ELF-1 (cell line): ENCODE data around the gene ZNF814.
"Not testable (repeated sequence)": the region's sequence is repeated elsewhere in the genome, so short reads cannot be mapped to it uniquely, and the experiment has no call there.

Experiments
- DNase-seq: peaks from one replicate; pipeline ENCODE4 v3.0.0-alpha.2; 2016; ENCODE audit warnings: low read depth, low spot score

The ZNF814 gene

DNA sequence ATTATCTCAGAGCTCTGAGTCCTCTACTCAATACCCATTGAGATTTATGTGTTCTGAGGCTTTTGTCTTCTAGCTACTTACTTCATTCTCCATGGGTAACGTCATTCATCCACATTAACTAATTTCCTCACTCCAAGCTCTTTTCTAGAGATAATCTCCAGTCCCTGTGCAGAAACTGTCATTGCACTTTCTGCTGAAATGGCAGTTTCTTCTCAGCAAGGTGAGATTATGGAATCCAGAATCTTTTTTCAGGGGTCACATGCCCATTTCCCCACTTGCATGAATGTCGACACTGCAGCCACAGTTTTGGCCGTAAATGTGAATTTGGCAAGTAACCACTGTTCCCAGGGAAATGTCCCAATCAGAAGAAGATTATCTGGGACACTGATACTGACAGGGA lies 26.5 kb downstream of the ZNF814 start:
- DNase-seq = not testable (repeated sequence)

DNA sequence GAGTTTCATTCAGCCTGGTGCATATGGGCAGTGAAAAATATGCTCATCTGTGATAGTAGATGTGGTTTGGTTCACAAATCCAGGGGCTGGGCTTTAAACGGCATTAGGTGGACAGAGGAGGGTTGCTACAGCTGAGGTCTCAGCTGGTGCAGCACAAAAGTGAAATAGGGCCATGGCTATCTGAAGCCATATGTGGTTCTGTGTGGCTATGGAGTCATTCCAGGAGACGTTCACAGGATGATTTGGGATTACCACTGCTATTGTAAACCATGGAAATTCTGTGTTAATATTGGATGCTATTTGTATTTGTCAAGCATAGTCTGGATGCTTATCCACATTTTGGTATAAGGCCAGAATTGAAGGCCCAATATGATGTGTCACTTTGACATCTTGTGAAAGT lies 34.7 kb downstream of the ZNF814 start:
- DNase-seq = not testable (repeated sequence)

DNA sequence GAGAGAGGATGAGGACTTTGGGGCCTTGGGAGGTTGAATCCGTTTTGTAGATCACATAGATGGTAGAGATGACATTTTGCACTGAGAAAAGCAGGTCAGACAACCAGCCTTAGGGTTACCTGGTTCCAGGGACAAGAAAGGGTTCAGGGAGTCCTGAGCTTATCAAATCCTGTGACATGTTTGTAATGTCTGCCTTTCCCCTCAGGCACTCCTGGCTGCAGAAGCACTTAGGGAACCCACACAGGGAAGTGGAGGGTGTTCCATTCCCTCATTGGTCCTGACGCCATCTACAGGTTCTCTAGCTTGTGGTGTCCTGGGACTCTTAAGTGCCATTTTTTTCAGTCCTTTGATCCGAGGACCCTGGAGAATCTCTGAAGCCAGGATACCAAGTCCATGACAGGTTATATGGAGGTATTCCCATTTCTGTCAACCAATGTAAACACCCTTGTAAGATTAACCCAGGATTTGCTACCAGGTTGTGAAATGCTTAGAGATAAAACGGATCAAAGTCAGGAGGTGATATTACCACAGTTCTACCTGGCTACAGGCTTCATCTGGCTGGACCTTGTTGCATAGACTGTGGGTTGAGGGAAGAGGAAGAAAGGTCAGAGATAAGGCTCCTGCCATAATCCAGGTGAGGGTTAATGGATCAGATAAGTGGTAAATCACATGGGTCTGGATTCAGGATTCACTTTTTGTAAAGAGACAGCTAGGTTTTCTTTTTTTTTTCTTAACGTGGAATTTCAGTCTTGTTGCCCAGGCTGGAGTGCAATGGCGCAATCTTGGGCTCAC lies 36.8 kb downstream of the ZNF814 start:
- DNase-seq = not testable (repeated sequence)

DNA sequence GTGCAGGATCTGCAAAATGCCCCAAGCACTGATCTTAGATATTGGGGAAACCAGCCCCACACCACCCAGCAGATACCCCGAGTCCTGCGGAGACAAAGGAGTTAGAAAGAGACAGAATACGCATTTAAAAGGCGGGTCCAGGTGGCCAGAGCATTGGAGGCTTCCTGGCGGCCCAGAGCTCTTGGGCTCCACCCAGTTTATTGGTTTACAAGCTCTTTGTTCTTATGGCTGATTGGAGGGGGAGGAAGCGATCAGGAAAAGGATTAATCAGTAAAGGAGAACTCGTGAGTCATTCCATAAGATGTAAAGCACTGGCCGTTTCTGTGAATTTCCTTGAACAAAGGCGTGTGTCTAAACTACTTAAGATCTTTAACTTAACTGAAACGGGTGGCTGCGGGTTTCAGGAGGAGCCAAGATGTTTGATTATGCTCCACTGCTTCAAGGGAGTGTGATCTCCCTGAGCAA lies 38.3 kb downstream of the ZNF814 start:
- peak; percentile 77 for DNase-seq

DNA sequence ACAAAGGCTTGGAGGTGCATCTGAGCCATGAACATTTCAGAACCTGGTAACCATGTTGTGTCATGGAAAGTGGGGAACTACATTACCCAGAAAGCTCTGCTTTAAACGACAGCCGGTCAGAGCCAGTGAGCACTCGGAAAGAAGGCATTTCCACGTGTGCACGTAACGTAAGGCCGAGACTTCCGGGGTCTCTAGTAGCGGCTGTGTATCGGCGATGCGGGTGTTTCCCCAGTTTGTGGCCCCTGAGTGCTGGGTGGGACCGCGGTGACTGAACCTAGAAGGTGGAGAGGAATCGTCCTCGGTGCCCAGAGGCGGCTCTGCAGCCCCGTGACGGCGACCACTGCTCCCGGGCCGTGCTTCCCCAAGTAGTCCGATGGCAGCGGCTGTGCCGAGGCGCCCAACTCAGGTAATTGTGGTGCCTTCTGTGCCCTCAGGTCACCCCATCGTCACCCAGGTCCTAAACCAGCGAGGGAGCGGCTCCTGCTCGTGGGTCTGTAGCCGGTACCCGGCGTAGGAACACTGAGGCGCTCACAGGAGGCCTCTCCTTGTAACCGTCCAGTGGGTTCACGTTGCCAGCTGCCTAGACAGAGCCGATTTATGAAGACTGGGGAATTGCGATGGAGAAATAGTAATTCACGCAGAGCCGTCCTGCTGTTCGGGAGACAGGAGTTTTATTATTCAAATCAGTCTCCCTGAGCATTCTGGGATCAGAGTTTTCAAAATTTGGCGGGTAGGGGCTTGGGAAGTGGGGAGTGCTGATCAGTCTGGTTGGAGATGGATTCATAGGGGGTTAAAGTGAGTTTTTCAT lies 39.0 kb downstream of the ZNF814 start, which contains the start of gene ZNF587:
Gene ZNF587, plus strand, starts transcription at position 194 of the 808 bp plus-strand sequence. Its CDS starts 180 bp downstream, at position 374.
- DNase-seq = peak; percentile 84

DNA sequence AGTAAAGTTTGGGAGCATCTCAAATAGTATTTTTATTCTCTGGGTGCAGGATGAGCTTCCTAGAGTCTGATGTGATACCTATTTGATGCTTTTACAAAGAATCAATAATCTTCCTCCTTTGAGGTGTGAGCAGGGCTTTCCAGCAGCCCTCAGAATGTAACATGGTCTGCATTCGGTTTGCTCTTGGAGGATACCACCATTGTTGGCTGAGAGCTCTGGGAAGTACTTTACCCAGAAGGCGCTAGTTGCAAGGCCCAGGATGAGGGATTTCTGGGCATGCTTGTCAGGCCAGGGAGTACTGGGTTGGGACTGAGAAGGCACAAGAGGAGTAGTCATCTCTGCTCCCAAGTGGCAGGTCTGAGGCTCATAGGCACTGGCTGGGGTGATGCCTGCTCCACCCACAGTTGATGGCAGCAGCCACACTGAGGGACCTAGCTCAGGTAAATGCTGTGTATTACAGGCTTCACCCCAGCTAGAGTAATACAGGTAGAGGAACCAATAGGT lies 39.6 kb downstream of the ZNF814 start:
- peak; percentile 43 for DNase-seq

DNA sequence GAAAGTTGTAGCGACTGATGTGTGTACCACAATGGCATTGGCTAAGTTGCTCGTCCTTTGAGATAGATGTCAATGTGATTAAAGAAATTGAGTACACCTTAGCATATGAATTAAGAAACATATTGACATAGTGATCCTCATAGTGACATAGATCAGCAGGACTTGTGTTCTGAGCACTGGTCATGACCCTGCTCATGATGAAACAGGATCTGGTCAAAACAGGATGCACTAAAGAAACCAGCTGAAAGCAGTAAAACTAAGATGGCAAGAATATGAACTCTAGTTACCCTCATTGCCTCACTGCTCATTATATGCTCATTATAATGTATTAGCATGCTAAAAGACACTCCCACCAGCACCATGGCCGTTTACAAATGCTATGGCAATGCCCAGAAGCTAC lies 41.7 kb downstream of the ZNF814 start:
- not testable (repeated sequence) for DNase-seq

DNA sequence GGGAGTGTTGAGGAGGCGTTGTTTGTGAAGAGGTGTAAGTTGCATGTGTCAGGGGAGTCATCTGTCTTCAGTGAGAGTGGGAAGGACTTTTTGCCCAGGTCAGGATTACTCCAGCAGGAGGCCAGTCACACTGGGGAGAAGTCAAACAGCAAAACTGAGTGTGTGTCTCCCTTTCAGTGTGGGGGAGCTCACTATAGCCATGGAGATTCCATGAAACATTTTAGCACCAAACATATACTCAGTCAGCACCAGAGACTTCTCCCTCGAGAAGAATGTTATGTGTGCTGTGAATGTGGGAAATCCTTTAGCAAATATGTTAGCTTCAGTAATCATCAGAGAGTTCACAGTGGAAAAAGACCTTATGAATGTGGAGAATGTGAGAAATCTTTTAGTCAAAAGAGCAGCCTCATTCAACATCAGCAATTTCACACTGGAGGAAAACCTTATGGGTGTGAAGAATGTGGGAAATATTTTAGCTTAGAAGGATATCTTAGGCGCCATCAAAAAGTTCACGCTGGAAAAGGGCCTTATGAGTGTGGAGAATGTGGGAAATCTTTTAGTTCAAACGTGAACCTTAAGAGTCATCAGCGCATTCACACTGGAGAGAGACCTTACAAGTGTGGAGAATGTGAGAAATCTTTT lies 47.6 kb downstream of the ZNF814 start:
- no peak for DNase-seq

DNA sequence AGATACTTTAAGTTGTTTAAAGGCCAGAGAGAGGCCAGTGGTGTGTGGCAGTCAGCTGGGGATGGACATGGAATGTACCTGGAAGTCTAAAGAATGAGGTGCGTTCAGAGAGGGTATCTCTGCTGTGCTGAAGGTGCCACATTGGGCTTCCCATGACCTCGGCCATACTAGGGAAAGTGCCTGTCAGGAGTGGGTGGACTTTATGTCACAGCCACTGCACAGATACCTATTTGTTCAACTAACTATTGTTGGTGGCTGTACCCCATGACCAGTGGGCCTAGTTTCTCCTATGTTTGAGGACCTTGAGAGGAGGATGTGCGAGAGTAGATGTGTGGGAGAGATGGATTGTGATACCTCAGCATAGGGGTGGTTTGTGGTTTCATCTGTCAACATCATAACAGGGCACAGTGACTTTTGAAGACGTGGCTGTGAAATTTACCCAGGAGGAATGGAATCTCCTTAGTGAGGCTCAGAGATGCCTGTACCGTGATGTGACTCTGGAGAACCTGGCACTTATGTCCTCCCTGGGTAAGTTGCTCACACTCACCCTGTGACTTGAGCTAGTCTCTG lies 50.1 kb downstream of the ZNF814 start:
- DNase-seq = not testable (repeated sequence)

DNA sequence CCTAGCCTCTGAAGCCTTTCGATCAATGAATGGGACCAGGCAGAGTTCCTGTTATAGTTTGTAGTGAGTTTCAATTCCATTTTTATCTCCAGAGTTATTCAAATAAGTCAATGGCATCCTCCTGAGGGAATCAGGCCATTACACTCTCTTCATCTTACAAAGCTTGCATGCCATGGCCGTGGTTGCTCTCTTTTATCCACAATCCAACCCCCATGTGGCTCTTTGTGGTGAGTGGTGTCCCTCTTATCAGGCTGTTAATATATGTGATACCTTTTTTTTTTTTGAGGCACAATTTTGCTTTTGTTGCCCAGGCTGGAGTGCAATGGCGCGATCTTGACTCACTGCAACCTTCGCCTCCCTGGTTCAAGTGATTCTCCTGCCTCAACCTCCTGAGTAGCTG lies 51.8 kb downstream of the ZNF814 start:
- DNase-seq = not testable (repeated sequence)

DNA sequence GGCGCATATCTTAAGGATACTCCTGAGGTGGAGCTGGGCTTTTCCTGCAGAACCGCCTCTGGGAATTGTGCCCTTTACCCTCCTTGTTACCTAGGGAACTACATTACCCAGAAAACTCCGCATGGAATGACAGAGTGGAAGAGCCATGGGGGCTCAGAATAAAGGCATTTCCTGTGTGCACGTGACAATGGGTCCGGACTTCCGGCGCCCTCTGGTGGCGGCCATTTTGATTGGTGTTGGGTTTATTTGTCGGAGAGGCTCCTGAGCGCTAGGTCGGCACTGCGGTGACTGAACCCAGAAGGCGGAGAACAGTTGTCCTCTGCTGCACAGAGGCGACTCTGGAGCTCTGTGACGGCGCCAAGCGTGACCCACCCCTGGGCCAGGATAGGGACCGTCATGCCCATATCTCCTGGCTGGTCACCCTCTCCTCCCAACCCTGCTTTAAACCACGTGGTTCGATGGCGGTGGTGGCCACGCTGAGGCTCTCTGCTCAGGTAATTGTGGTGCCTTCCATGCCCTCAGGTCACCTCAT lies 58.7 kb downstream of the ZNF814 start, which contains the start of gene ZNF587B:
Gene ZNF587B, plus strand, starts transcription at position 229 of the 532 bp plus-strand sequence. Its CDS starts 230 bp downstream, at position 459.
- DNase-seq = peak; percentile 99

DNA sequence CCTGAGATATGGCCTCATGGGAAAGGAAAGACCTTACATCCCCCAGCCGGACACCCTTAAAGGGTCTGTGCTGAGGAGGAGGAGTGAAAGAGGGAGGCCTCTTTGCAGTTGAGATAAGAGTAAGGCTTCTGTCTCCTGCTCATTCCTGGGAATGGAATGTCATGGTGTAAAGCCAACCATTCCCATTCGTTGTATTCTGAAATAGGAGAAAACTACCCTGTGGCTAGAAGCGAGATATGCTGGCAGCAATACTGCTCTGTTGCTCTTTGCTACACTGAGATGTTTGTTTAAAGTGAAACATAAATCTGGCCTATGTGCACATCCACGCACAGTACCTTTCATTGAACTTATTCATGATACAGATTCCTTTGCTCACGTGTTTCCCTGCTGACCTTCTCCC lies 59.5 kb downstream of the ZNF814 start:
- DNase-seq = peak; percentile 49

DNA sequence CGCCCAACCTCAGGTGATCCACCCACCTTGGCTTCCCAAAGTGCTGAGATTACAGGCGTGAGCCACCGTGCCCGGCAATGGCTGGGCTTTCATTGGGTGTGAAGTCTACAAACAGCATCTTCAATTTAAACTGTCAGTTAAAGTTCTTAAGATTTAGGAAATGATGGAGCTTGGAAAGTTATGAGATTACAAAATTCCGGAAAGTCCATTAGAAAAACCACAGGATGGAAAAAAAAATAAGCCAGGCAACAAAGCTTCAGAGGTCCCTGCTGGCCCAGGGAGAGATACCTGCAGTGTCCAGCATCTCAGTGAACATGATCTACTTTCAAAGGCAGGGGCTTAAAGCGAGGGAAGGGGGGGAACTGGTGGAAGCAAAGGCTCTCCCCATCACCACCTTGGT lies 63.3 kb downstream of the ZNF814 start:
- no peak for DNase-seq

DNA sequence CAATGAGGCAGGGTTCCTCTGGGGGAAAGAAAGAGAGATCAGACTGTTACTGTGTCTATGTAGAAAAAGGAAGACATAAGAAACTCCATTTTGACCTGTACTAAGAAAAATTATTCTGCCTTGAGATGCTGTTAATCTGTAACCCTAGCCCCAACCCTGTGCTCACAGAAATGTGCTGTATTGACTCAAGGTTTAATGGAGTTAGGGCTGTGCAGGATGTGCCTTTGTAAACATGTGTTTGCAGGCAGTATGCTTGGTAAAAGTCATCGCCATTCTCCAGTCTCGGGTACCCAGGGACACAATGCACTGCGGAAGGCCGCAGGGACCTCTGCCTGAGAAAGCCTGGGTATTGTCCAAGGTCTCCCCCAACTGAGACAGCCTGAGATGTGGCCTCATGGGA lies 65.2 kb downstream of the ZNF814 start:
- DNase-seq = not testable (repeated sequence)

DNA sequence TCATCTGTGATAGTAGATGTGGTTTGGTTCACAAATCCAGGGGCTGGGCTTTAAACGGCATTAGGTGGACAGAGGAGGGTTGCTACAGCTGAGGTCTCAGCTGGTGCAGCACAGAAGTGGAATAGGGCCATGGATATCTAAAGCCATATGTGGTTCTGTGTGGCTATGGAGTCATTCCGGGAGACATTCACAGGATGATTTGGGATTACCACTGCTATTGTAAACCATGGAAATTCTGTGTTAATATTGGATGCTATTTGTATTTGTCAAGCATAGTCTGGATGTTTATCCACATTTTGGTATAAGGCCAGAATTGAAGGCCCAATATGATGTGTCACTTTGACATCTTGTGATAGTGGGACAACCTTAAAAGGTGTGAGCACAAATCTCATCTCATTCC lies 65.7 kb downstream of the ZNF814 start:
- not testable (repeated sequence) for DNase-seq

DNA sequence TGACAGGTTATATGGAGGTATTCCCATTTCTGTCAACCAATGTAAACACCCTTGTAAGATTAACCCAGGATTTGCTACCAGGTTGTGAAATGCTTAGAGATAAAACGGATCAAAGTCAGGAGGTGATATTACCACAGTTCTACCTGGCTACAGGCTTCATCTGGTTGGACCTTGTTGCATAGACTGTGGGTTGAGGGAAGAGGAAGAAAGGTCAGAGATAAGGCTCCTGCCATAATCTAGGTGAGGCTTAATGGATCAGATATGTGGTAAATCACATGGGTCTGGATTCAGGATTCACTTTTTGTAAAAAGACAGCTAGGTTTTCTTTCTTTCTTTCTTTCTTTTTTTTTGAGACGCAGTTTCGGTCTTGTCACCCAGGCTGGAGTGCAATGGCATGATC lies 67.3 kb downstream of the ZNF814 start:
- not testable (repeated sequence) for DNase-seq

DNA sequence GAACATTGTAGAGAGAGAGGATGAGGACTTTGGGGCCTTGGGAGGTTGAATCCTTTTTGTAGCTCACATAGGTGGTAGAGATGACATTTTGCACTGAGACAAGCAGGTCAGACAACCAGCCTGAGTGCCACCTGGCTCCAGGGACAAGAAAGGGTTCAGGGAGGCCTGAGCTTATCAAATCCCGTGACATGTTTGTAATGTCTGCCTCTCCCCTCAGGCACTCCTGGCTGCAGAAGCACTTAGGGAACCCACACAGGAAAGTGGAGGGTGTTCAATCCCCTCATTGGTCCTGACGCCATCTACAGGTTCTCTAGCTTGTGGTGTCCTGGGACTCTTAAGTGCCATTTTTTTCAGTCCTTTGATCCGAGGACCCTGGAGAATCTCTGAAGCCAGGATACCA lies 67.7 kb downstream of the ZNF814 start:
- DNase-seq = not testable (repeated sequence)

DNA sequence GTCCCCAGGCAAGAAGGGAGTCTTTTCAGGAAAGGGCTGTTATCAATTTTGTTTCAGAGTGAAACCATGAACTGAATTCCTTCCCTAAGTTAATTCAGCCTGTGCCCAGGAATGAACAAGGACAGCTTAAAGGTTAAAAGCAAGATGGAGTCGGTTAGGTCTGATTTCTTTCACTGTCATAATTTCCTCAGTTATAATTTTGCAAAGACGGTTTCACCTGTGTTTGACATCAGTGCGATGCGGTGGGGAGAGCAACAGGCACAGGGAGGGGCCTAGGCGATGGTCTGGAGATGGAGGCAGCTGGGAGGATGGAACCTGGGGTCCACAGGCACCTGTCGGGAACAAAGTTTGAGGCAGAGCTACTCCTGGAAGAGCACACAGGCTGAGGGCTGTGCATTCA lies 68.2 kb downstream of the ZNF814 start:
- no peak for DNase-seq

DNA sequence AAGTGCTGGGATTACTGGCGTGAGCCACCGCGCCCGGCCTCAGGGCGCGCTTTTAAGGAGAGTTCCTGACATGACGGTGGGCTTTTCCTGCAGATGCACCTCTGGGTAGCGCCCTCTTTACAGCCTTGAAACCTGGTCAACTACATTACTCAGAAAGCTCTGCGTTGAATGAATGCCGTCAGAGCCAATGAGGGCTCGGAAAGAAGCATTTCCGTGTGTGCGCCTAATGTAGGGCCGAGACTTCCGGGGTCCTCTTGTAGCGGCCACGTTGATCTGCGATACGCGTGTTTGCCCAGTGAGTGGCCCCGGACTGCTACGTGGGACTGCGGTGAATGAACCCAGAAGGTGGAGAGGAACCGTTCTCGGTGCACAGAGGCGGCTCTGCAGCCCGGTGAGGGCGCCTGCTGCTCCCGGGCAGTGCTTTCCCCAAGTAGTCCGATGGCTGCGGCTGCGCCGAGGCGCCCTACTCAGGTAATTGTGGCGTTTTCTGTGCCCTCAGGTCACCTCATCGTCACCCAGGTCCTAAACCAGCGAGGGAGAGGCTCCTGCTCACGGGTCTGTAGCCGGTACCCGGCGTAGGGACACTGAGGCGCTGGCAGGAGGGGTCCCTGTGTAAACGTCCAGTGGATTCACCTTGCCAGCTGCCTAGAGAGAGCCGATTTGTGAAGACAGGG lies 69.2 kb downstream of the ZNF814 start:
- peak; percentile 94 for DNase-seq

DNA sequence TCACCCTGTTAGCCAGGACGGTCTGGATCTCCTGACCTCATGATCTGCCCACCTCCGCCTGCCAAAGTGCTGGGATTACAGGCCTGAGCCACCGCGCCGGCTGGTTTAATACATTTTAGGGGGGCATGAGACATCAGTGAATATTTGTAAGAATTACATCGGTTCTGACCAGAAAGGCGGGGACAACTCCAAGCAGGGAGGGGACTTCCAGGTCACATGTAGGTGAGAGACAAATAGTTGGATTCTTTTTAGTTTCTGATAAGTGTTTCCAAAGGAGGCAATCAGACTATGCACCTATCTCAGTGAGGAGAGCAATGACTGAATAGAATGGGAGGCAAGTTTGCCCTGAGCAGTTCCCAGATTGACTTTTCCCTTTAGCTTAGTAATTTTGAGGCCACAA lies 70.5 kb downstream of the ZNF814 start:
- DNase-seq = no peak

DNA sequence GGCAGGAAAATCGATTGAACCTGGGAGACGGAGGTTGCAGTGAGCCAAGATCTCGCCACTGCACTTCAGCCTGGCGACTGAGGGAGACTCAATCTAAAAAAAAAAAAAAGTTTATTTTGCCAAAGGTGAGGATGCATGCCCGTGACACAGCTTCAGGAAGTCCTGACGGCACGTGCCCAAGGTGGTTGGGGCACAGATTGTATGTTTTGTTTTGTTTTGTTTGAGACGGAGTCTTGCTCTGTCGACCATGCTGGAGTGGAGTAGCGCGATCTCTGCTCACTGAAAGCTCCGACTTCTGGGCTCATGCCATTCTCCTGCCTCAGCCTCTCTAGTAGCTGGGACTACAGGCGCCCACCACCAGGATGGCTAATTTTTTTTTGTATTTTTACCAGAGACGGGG lies 70.9 kb downstream of the ZNF814 start:
- no peak for DNase-seq
